Measurements from ENCODE around the gene EXOC3L2.

Gene EXOC3L2

GRCh38 chr19:45178262-45179071, 66.7 kb downstream of the EXOC3L2 start, which contains the start of gene BLOC1S3:
TSS of gene BLOC1S3 (plus strand) at chr19:45178784. CDS start at chr19:45179297, 513 bp downstream.
- H3K27ac ChIP-seq: peak within 1 kb of the TSS; percentile 95
- peak; percentile 64 for TF ChIP-seq CTCF (conservative IDR thresholded peaks at IDR 0.05)

DNA sequence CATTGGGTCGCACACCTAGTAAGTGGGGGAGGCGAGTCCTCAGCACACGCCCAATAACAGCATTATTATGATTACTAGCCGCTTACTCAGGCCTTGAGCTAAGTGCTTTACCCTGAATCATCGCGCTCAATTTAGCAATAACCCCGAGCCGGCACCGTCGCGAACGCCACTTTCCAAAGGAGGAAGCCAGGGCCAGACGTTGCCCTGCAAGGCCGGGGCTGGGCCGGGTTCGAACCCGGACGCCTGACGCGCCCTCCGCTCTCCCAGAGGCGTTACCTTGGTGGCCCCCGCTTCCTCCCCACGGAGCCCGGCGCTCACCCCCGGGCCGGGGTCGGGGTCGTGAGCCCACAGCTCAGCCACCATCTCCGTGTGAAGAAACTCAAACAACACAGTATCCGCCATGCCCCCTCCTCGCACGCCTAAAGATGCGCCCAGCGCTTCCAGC, 67.4 kb downstream of the EXOC3L2 start, which contains the start of gene TRAPPC6A:
Gene TRAPPC6A, minus strand, starts transcription at position 421 of the 445 bp plus-strand sequence. Its CDS starts 19 bp downstream, at position 402.
- H3K27ac ChIP-seq: peak within 1 kb of the TSS; percentile 95
- TF ChIP-seq CTCF (conservative IDR thresholded peaks at IDR 0.05): no peak

DNA sequence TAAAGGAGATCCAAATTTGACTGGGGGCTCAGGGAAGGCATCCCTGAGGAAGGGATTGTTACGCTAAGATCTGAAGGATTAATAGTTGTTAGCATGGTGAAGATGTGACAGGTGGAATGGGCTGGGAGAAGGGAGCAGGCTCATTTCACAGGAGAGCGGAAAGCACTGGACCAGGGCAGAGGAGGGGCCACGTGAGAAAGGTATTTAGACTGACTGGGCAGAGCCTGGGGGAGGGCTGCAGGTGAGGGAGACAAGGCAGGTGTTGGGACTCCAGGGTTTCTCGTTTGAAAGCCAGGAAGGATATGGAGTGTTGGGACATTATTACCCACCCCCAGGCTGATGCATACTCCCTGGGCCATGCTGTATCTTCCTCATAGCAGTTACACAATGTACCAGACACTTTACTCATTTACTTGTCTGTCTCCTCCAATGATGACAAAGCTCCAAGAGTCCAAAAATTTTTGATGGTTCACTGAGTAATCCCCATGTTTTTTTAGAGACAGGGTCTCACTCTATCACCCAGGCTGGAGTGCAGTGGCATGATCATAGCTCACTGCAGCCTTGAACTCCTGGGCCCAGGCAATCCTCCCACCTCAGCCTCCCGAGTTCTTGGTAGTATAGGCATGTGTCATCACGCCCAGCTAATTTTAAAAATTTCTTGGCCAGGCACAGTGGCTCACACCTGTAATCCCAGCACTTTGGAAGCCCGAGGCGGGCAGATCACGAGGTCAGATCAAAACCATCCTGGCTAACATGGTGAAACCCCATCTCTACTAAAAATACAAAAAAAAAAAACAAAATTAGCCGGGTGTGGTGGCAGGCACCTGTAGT, 69.5 kb downstream of the EXOC3L2 start:
- no peak for TF ChIP-seq CTCF (conservative IDR thresholded peaks at IDR 0.05)
- no peak overlapping the region for H3K27ac ChIP-seq

GRCh38 chr19:45173816-45174215, 71.4 kb downstream of the EXOC3L2 start:
- H3K27ac ChIP-seq: no peak overlapping the region
- TF ChIP-seq CTCF (conservative IDR thresholded peaks at IDR 0.05): no peak

GRCh38 chr19:45172611-45173208, 72.5 kb downstream of the EXOC3L2 start:
- no peak for TF ChIP-seq CTCF (conservative IDR thresholded peaks at IDR 0.05)
- H3K27ac ChIP-seq: no peak overlapping the region

DNA sequence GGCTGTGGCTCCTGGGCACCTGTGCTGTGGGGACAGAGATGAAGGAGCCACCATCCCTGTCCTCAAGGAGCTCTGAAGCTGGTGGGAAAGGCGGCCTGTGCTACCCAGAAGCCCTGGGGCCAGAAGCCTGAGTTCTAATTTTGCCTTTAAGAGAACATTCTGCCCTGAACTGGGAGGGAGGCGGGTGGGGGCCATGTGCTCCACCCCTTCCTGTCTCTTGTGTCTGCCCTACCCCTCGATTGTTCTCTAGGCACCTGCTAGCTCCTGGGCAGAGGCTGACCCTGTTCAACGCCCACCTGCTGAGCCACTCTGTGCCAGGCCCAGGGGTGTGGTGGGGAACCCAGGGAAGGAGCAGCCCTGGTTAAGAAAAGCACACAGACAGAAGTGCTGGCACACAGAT, 73.0 kb downstream of the EXOC3L2 start:
- no peak overlapping the region for H3K27ac ChIP-seq
- no peak for TF ChIP-seq CTCF (conservative IDR thresholded peaks at IDR 0.05)

GRCh38 chr19:45171211-45171623, 74.0 kb downstream of the EXOC3L2 start:
- no peak for TF ChIP-seq CTCF (conservative IDR thresholded peaks at IDR 0.05)
- H3K27ac ChIP-seq: peak overlapping the region; percentile 35
